ENCODE data around the gene SYK. TPM values are rescaled to one million over a fixed set of nuclear protein-coding genes. Genes with fewer than 3 reads are reported as not detected.

The SYK gene
- polyA plus RNA-seq, 3 donors: 51.1 to 186 (median 177) TPM

GRCh38 chr9:90927496-90927895, 125.9 kb downstream of the SYK start:
- no peaks in the 10 kb centered on the region for H4K20me1 ChIP-seq (ENCODE audit: insufficient read depth, low read length)
- H3K36me3 ChIP-seq (replicated peaks in 1 of 2; ENCODE audit: control insufficient read depth in 1 of 2, insufficient read depth in 2 of 2, low read length in 2 of 2): no peaks in the 10 kb centered on the region
- no peaks in the 10 kb centered on the region for H3K36me3 Mint-ChIP-seq
- no peaks in the 10 kb centered on the region for H3K4me1 ChIP-seq (ENCODE audit: control insufficient read depth in 1 of 2, insufficient read depth in 2 of 2, low read length in 2 of 2)
- DNase-seq: no peak
- peaks cover 0 to 2% (median 0%) of the 10 kb centered on the region in 7 donors for H3K9me3 Mint-ChIP-seq
- no peak overlapping the region for H3K4me3 ChIP-seq (replicated peaks in 1 of 3; ENCODE audit: low read depth in 2 of 3, low read length in 3 of 3)
- peaks cover 9% of the 10 kb centered on the region for H3K4me1 Mint-ChIP-seq
- H3K27ac Mint-ChIP-seq: no peak overlapping the region
- no peak for TF ChIP-seq CTCF (IDR thresholded peaks at IDR 0.05)
- H3K27me3 ChIP-seq (ENCODE audit: control insufficient read depth in 2 of 2, insufficient read depth in 2 of 2, low read length in 2 of 2): no peaks in the 10 kb centered on the region
- intact Hi-C loops (cut with micrococcal nuclease): no loop called here
- no peak overlapping the region for H3K9ac ChIP-seq (ENCODE audit: insufficient read depth, low read length, poor library complexity, severe bottlenecking)
- H3K4me2 ChIP-seq (replicated peaks; ENCODE audit: extremely low read depth, low read length, poor library complexity, severe bottlenecking): no peak overlapping the region
- WGBS (ENCODE audit: insufficient coverage): no CpG with 5 or more reads among the region's 6 CpGs
- H2AFZ ChIP-seq (ENCODE audit: insufficient read depth, low read depth, low read length, poor library complexity, severe bottlenecking): no peak overlapping the region
- peaks cover 3 to 5% (median 5%) of the 10 kb centered on the region in 3 donors for H3K27me3 Mint-ChIP-seq (ENCODE audit: low read depth in 3 of 3)
- no peak overlapping the region for H3K27ac ChIP-seq (ENCODE audit: low read depth in 1 of 2, low read length in 2 of 2)
- H3K4me3 Mint-ChIP-seq: no peak overlapping the region
- no peaks in the 10 kb centered on the region for H3K79me2 ChIP-seq (ENCODE audit: insufficient read depth, low read length)
- H3K9me3 ChIP-seq (replicated peaks in 1 of 2; ENCODE audit: control insufficient read depth in 1 of 2, insufficient read depth in 1 of 2, low read length in 2 of 2): no peaks in the 10 kb centered on the region

- H3K4me3 Mint-ChIP-seq: no peak overlapping the region
- Histone ChIP-seq H3K4me3 (replicated peaks in 1 of 3; ENCODE audit: low read depth in 2 of 3, low read length in 3 of 3) (no peak overlapping the region), H3K27ac (ENCODE audit: low read depth in 1 of 2, low read length in 2 of 2) (no peak overlapping the region), H3K27me3 (ENCODE audit: control insufficient read depth in 2 of 2, insufficient read depth in 2 of 2, low read length in 2 of 2) (no peaks in the 10 kb centered on the region), H2AFZ (ENCODE audit: insufficient read depth, low read depth, low read length, poor library complexity, severe bottlenecking) (no peak overlapping the region), H3K9ac (ENCODE audit: insufficient read depth, low read length, poor library complexity, severe bottlenecking) (no peak overlapping the region), H3K36me3 (replicated peaks in 1 of 2; ENCODE audit: control insufficient read depth in 1 of 2, insufficient read depth in 2 of 2, low read length in 2 of 2) (no peaks in the 10 kb centered on the region), H3K4me1 (ENCODE audit: control insufficient read depth in 1 of 2, insufficient read depth in 2 of 2, low read length in 2 of 2) (no peaks in the 10 kb centered on the region), H4K20me1 (ENCODE audit: insufficient read depth, low read length) (no peaks in the 10 kb centered on the region), H3K9me3 (replicated peaks in 1 of 2; ENCODE audit: control insufficient read depth in 1 of 2, insufficient read depth in 1 of 2, low read length in 2 of 2) (no peaks in the 10 kb centered on the region), H3K79me2 (ENCODE audit: insufficient read depth, low read length) (no peaks in the 10 kb centered on the region), H3K4me2 (replicated peaks; ENCODE audit: extremely low read depth, low read length, poor library complexity, severe bottlenecking) (no peak overlapping the region)
- H3K27ac Mint-ChIP-seq: no peak overlapping the region
- intact Hi-C loops (cut with micrococcal nuclease): no loop called here
- DNase-seq: no peak
- no peak for TF ChIP-seq CTCF (IDR thresholded peaks at IDR 0.05)
- no peaks in the 10 kb centered on the region for H3K36me3 Mint-ChIP-seq
- peaks cover 1 to 7% (median 4%) of the 10 kb centered on the region in 3 donors for H3K27me3 Mint-ChIP-seq (ENCODE audit: low read depth in 3 of 3)
- 100% methylated on average over 3 of the region's 4 CpGs for WGBS (ENCODE audit: insufficient coverage)
- peaks cover 0 to 2% (median 0%) of the 10 kb centered on the region in 7 donors for H3K9me3 Mint-ChIP-seq
- no peaks in the 10 kb centered on the region for H3K4me1 Mint-ChIP-seq
These were observed 128.0 kb downstream of the SYK start for GRCh38 chr9:90929626-90930025.

Measured in CD14-positive monocyte (primary cell).